ENCODE measurements around the gene NXPH4. TPM values are rescaled to one million over a fixed set of nuclear protein-coding genes. Genes with fewer than 3 reads are reported as not detected.
A peak's percentile ranks its signal among the peaks of the same experiment; 100 is the strongest.

NXPH4 gene
- polyA plus RNA-seq, 1 donor from 2014 or later: 0.53 TPM

DNA sequence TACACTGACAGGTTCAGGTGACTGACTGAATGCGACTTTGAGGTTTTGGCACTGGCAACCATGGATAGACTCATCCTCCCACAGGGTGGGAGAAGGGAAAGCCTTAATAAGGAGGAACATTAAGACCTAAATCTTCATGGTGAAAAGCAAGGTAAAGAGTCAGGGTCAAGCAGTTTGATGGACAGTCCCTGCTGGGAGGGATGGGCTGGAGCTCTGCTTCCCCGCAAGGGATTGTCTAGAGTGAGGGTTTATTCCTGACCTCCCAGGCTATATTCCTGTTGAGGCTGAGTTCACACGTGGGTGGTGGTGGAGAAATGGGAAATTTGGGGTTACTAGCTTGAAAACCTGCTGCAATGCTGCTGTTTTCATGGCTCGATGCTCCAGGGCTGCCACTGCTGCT lies 43.8 kb downstream of the NXPH4 start:
- H3K4me3 ChIP-seq (ENCODE audit: low read length): no peak overlapping the region
- TF ChIP-seq, protein P1, sequence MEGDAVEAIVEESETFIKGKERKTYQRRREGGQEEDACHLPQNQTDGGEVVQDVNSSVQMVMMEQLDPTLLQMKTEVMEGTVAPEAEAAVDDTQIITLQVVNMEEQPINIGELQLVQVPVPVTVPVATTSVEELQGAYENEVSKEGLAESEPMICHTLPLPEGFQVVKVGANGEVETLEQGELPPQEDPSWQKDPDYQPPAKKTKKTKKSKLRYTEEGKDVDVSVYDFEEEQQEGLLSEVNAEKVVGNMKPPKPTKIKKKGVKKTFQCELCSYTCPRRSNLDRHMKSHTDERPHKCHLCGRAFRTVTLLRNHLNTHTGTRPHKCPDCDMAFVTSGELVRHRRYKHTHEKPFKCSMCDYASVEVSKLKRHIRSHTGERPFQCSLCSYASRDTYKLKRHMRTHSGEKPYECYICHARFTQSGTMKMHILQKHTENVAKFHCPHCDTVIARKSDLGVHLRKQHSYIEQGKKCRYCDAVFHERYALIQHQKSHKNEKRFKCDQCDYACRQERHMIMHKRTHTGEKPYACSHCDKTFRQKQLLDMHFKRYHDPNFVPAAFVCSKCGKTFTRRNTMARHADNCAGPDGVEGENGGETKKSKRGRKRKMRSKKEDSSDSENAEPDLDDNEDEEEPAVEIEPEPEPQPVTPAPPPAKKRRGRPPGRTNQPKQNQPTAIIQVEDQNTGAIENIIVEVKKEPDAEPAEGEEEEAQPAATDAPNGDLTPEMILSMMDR (IDR thresholded peaks at IDR 0.05; ENCODE audit: poor library complexity, severe bottlenecking): no peak
- H3K9me2 ChIP-seq (ENCODE audit: insufficient read depth, low read length): no peaks in the 10 kb centered on the region
- H3F3A ChIP-seq (ENCODE audit: insufficient read depth, low read length, poor library complexity, severe bottlenecking): no peaks in the 10 kb centered on the region
- H3K36me3 ChIP-seq (ENCODE audit: insufficient read depth, low read length): peaks cover 7% of the 10 kb centered on the region
- H3K4me2 ChIP-seq (ENCODE audit: low read length): no peak overlapping the region
- no peaks in the 10 kb centered on the region for H4K20me1 ChIP-seq (ENCODE audit: insufficient read depth)
- no peak overlapping the region for H3K9ac ChIP-seq (ENCODE audit: low read length)
- peak overlapping the region; percentile 60 for H3K27ac ChIP-seq (ENCODE audit: low read length)
- no peaks in the 10 kb centered on the region for H3K9me3 ChIP-seq (ENCODE audit: low read length)
- no peaks in the 10 kb centered on the region for H3K79me2 ChIP-seq (replicated peaks; ENCODE audit: insufficient read depth, low read length)
- H2AFZ ChIP-seq (ENCODE audit: low read depth, low read length): no peak overlapping the region
- H3K27me3 ChIP-seq (ENCODE audit: insufficient read depth, low read depth, low read length): no peaks in the 10 kb centered on the region

DNA sequence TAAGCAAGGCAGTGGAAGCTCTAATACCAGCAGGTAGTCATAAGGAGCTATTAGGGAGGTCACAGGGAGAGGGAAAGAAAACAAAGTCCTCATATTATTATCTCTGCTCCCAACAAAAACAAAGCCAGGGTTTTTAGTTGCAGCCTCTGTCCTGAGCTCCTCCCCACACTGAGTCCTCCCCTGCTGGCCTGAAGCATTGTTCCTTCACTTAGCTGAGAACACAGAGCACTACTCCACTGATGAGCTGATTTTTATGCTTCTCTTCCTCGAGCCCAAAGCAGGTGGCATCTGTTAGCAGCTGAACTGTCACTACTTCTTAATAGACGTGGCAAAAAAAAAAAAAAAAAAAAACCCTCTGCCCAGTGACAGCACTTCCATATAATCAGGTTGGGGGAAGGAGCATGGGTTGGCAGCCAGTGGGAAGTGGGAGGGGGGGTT lies 44.9 kb downstream of the NXPH4 start:
- TF ChIP-seq EZH2 (IDR thresholded peaks at IDR 0.05; ENCODE audit: borderline replicate concordance, insufficient read depth, low read length, poor library complexity, severe bottlenecking) (no peak), POLR2AphosphoS5 (IDR thresholded peaks at IDR 0.05) (peak; percentile 36)
- Histone ChIP-seq H3K27me3 (ENCODE audit: insufficient read depth, low read depth, low read length) (no peaks in the 10 kb centered on the region), H2AFZ (ENCODE audit: low read depth, low read length) (no peak overlapping the region), H3K4me3 (ENCODE audit: low read length) (peak overlapping the region; percentile 9), H3K79me2 (replicated peaks; ENCODE audit: insufficient read depth, low read length) (no peaks in the 10 kb centered on the region), H3K36me3 (ENCODE audit: insufficient read depth, low read length) (peaks cover 7% of the 10 kb centered on the region), H4K20me1 (ENCODE audit: insufficient read depth) (no peaks in the 10 kb centered on the region), H3K9me3 (ENCODE audit: low read length) (no peaks in the 10 kb centered on the region), H3K4me2 (ENCODE audit: low read length) (no peak overlapping the region), H3K27ac (ENCODE audit: low read length) (peak overlapping the region; percentile 60), H3F3A (ENCODE audit: insufficient read depth, low read length, poor library complexity, severe bottlenecking) (no peaks in the 10 kb centered on the region), H3K9me2 (ENCODE audit: insufficient read depth, low read length) (no peaks in the 10 kb centered on the region), H3K9ac (ENCODE audit: low read length) (peak overlapping the region; percentile 25)

DNA sequence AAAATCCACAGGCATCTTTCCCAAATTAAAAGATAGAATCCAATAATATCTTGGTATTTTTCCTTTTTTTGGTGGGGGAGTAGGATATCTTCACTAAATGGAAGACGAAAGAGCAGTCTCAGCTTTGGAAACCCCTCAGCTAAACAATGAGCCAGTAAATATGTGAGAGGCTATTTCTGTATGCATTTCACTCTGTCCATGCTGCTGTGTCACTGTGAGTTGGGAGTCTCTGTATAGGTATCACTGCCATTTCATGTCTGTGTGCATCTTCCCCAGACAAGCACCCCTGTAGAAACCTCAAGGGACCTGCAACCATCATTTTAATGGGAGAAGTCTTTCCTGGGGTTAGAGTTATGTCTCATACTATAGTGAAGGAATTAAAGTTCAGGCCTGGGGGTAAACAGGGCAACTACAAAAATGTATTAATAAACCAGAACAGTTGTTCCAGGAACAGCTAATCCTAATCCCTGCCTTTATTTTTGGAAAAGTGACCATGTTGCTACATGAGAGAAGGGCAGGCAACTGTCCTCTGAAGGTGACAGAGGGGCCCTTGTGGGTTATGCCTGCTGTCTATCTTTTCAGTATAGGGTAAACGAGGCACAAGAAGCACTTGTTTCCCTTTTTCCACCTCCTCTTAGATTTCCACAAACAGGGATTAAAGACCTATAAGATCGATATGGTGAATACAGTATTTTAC lies 45.7 kb downstream of the NXPH4 start:
- no peak overlapping the region for H3K9ac ChIP-seq (ENCODE audit: low read length)
- H3K4me2 ChIP-seq (ENCODE audit: low read length): no peak overlapping the region
- H3K36me3 ChIP-seq (ENCODE audit: insufficient read depth, low read length): peaks cover 7% of the 10 kb centered on the region
- no peaks in the 10 kb centered on the region for H3K9me3 ChIP-seq (ENCODE audit: low read length)
- no peaks in the 10 kb centered on the region for H3K27me3 ChIP-seq (ENCODE audit: insufficient read depth, low read depth, low read length)
- H3F3A ChIP-seq (ENCODE audit: insufficient read depth, low read length, poor library complexity, severe bottlenecking): no peaks in the 10 kb centered on the region
- H3K4me3 ChIP-seq (ENCODE audit: low read length): no peak overlapping the region
- no peaks in the 10 kb centered on the region for H4K20me1 ChIP-seq (ENCODE audit: insufficient read depth)
- H3K27ac ChIP-seq (ENCODE audit: low read length): peak overlapping the region; percentile 60
- no peaks in the 10 kb centered on the region for H3K9me2 ChIP-seq (ENCODE audit: insufficient read depth, low read length)
- no peak for TF ChIP-seq MXI1 (conservative IDR thresholded peaks at IDR 0.05; ENCODE audit: poor library complexity, severe bottlenecking)
- TF ChIP-seq POLR2AphosphoS5 (IDR thresholded peaks at IDR 0.05): no peak
- TF ChIP-seq EP300 (conservative IDR thresholded peaks at IDR 0.05; ENCODE audit: poor library complexity, severe bottlenecking): no peak
- TF ChIP-seq SMC3 (conservative IDR thresholded peaks at IDR 0.05; ENCODE audit: poor library complexity): no peak
- TF ChIP-seq, protein P2, sequence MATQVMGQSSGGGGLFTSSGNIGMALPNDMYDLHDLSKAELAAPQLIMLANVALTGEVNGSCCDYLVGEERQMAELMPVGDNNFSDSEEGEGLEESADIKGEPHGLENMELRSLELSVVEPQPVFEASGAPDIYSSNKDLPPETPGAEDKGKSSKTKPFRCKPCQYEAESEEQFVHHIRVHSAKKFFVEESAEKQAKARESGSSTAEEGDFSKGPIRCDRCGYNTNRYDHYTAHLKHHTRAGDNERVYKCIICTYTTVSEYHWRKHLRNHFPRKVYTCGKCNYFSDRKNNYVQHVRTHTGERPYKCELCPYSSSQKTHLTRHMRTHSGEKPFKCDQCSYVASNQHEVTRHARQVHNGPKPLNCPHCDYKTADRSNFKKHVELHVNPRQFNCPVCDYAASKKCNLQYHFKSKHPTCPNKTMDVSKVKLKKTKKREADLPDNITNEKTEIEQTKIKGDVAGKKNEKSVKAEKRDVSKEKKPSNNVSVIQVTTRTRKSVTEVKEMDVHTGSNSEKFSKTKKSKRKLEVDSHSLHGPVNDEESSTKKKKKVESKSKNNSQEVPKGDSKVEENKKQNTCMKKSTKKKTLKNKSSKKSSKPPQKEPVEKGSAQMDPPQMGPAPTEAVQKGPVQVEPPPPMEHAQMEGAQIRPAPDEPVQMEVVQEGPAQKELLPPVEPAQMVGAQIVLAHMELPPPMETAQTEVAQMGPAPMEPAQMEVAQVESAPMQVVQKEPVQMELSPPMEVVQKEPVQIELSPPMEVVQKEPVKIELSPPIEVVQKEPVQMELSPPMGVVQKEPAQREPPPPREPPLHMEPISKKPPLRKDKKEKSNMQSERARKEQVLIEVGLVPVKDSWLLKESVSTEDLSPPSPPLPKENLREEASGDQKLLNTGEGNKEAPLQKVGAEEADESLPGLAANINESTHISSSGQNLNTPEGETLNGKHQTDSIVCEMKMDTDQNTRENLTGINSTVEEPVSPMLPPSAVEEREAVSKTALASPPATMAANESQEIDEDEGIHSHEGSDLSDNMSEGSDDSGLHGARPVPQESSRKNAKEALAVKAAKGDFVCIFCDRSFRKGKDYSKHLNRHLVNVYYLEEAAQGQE (IDR thresholded peaks at IDR 0.05; ENCODE audit: borderline replicate concordance): no peak
- TF ChIP-seq, protein P1 (IDR thresholded peaks at IDR 0.05; ENCODE audit: poor library complexity, severe bottlenecking): no peak
- no peak for TF ChIP-seq TAF1 (IDR thresholded peaks at IDR 0.05; ENCODE audit: low read depth)
- TF ChIP-seq RAD21 (conservative IDR thresholded peaks at IDR 0.05): no peak
- TF ChIP-seq EZH2 (IDR thresholded peaks at IDR 0.05; ENCODE audit: borderline replicate concordance, insufficient read depth, low read length, poor library complexity, severe bottlenecking): no peak
- H3K79me2 ChIP-seq (replicated peaks; ENCODE audit: insufficient read depth, low read length): no peaks in the 10 kb centered on the region
- H2AFZ ChIP-seq (ENCODE audit: low read depth, low read length): no peak overlapping the region

Data from neural cell (in vitro differentiated cells).